HFFc6 (cell line): ENCODE results near the gene TPST1. TPM values are rescaled to one million over a fixed set of nuclear protein-coding genes. Genes with fewer than 3 reads are reported as not detected.

Experiments
- DNase-seq: peaks from one replicate; pipeline ENCODE4 v3.0.0-alpha.2; 2018
- H3K27ac Mint-ChIP-seq: 2 replicates; pipeline ENCODE4 v1.8.0; 2020; ENCODE audit warnings: mild to moderate bottlenecking, mixed read lengths
- H3K27me3 Mint-ChIP-seq: 2 replicates; pipeline ENCODE4 v1.8.0; 2021; ENCODE audit warnings: mild to moderate bottlenecking, moderate library complexity, mixed read lengths; ENCODE audit not compliant: insufficient read depth
- H3K36me3 Mint-ChIP-seq: 2 replicates; pipeline ENCODE4 v1.8.0; 2021; ENCODE audit warnings: low read depth, mixed read lengths
- H3K4me1 Mint-ChIP-seq: 2 replicates; pipeline ENCODE4 v1.8.0; 2020; ENCODE audit warnings: low read depth, mixed read lengths
- H3K4me3 Mint-ChIP-seq: 2 replicates; pipeline ENCODE4 v1.8.0; 2020; ENCODE audit warnings: mild to moderate bottlenecking, moderate library complexity, mixed read lengths
- H3K9me3 Mint-ChIP-seq: 2 replicates; pipeline ENCODE4 v1.8.0; 2020; ENCODE audit warnings: mild to moderate bottlenecking, mixed read lengths
- CTCF ChIP-seq: fragments of 200-600 bp; sonication (generic); IDR thresholded peaks from 2 replicates; pipeline ENCODE4 v1.5.0; 2021; ENCODE audit warnings: antibody characterized with exemption, mild to moderate bottlenecking
- total RNA-seq, 6 experiments: library from RNA; stranded (reverse); fragmentation: NEBNext Ultra II Directional; extraction: Animal tissue kit (Norgen Biotek cat#: 25700); gene quantifications; 2 replicates in 1 of 6; 3 replicates in 5 of 6; pipeline ENCODE4 v1.2.3, GENCODE V29; 2021

The TPST1 gene
- total RNA-seq, 6 experiments from 2014 or later: 21.7 to 36.1 (median 29.2) TPM

GRCh38 chr7:66257481-66257880, 52.3 kb downstream of the TPST1 start:
- Mint-ChIP-seq H3K9me3 (no peaks in the 10 kb centered on the region), H3K4me3 (no peak overlapping the region), H3K27me3 (no peaks in the 10 kb centered on the region; the same call in 1 of the 2 replicates), H3K27ac (no peak overlapping the region), H3K36me3 (peaks cover 22% of the 10 kb centered on the region; the same call in 1 of the 2 replicates), H3K4me1 (peaks cover 48% of the 10 kb centered on the region)
- no peak for DNase-seq
- TF ChIP-seq CTCF: no peak

GRCh38 chr7:66258409-66258808, 53.3 kb downstream of the TPST1 start:
- no peak for DNase-seq
- Mint-ChIP-seq H3K9me3 (peaks cover 1% of the 10 kb centered on the region), H3K27ac (no peak overlapping the region), H3K27me3 (no peaks in the 10 kb centered on the region; the same call in 1 of the 2 replicates), H3K4me1 (peaks cover 48% of the 10 kb centered on the region), H3K36me3 (peaks cover 22% of the 10 kb centered on the region), H3K4me3 (no peak overlapping the region)
- TF ChIP-seq CTCF: no peak

- Mint-ChIP-seq H3K9me3 (peaks cover 30% of the 10 kb centered on the region), H3K36me3 (peaks cover 42% of the 10 kb centered on the region), H3K27me3 (no peaks in the 10 kb centered on the region; the same call in 1 of the 2 replicates), H3K4me3 (no peak overlapping the region), H3K4me1 (peaks cover 34% of the 10 kb centered on the region), H3K27ac (no peak overlapping the region)
- DNase-seq: no peak
- no peak for TF ChIP-seq CTCF
Measured at GRCh38 chr7:66261941-66262340, 56.8 kb downstream of the TPST1 start.

- peaks cover 34% of the 10 kb centered on the region for H3K4me1 Mint-ChIP-seq
- H3K36me3 Mint-ChIP-seq: peaks cover 42% of the 10 kb centered on the region
- H3K9me3 Mint-ChIP-seq: peaks cover 30% of the 10 kb centered on the region
- H3K27me3 Mint-ChIP-seq: peaks cover 3% of the 10 kb centered on the region; the same call in 1 of the 2 replicates
- H3K27ac Mint-ChIP-seq: no peak overlapping the region
- no peak overlapping the region for H3K4me3 Mint-ChIP-seq
- DNase-seq: no peak
- TF ChIP-seq CTCF: no peak
Measured at GRCh38 chr7:66263936-66264335, 58.8 kb downstream of the TPST1 start.

- Mint-ChIP-seq H3K4me1 (peaks cover 28% of the 10 kb centered on the region), H3K27me3 (peaks cover 3% of the 10 kb centered on the region), H3K4me3 (no peak overlapping the region), H3K36me3 (peaks cover 40% of the 10 kb centered on the region), H3K27ac (no peak overlapping the region), H3K9me3 (peaks cover 30% of the 10 kb centered on the region)
- DNase-seq: peak; percentile 29
- no peak for TF ChIP-seq CTCF
Measured at GRCh38 chr7:66265566-66265965, 60.4 kb downstream of the TPST1 start.

GRCh38 chr7:66267249-66267648, 62.1 kb downstream of the TPST1 start:
- H3K4me1 Mint-ChIP-seq: peaks cover 22% of the 10 kb centered on the region
- no peak for TF ChIP-seq CTCF
- DNase-seq: peak; percentile 82
- peak overlapping the region; percentile 62 for H3K4me3 Mint-ChIP-seq
- H3K9me3 Mint-ChIP-seq: peaks cover 30% of the 10 kb centered on the region
- peaks cover 49% of the 10 kb centered on the region for H3K36me3 Mint-ChIP-seq
- H3K27me3 Mint-ChIP-seq: peaks cover 3% of the 10 kb centered on the region
- peak overlapping the region; percentile 64 for H3K27ac Mint-ChIP-seq
